Amniotic epithelial cell (primary cell): ENCODE results near the gene SSPN.

ENCODE experiments used
- DNase-seq: peaks from one replicate; pipeline ENCODE4 v3.0.0-alpha.2; 2010; ENCODE audit warnings: low read depth

Gene SSPN

GRCh38 chr12:26195250-26195640 is at the start of gene SSPN:
Gene SSPN, plus strand, starts transcription at chr12:26195573. Its CDS starts 100 bp downstream, at chr12:26195673.
- DNase-seq, result peak; percentile 63

GRCh38 chr12:26148291-26148690 is 47.1 kb upstream of the SSPN start:
- no peak for DNase-seq

- no peak for DNase-seq
Measured at GRCh38 chr12:26149968-26150500, 45.3 kb upstream of the SSPN start.

GRCh38 chr12:26150736-26151450 is 44.5 kb upstream of the SSPN start:
- DNase-seq, result peak; percentile 82

- peak; percentile 24 for DNase-seq
Measured at GRCh38 chr12:26152507-26153102, 42.8 kb upstream of the SSPN start.

GRCh38 chr12:26153421-26154154 is 41.8 kb upstream of the SSPN start:
- peak; percentile 97 for DNase-seq

GRCh38 chr12:26156201-26156871 is 39.0 kb upstream of the SSPN start:
- no peak for DNase-seq

- no peak for DNase-seq
Measured at GRCh38 chr12:26157001-26157400, 38.4 kb upstream of the SSPN start.

GRCh38 chr12:26158078-26158764 is 37.2 kb upstream of the SSPN start:
- DNase-seq, result no peak

GRCh38 chr12:26162174-26162573 is 33.2 kb upstream of the SSPN start:
- DNase-seq, result no peak

- DNase-seq, result no peak
Measured at GRCh38 chr12:26162905-26163304, 32.5 kb upstream of the SSPN start.

GRCh38 chr12:26164118-26164517 is 31.3 kb upstream of the SSPN start:
- DNase-seq, result no peak

GRCh38 chr12:26172013-26172412 is 23.4 kb upstream of the SSPN start:
- DNase-seq, result no peak

GRCh38 chr12:26172539-26172938 is 22.8 kb upstream of the SSPN start:
- DNase-seq, result no peak

- no peak for DNase-seq
Measured at GRCh38 chr12:26172946-26173552, 22.3 kb upstream of the SSPN start.

GRCh38 chr12:26176725-26177124 is 18.6 kb upstream of the SSPN start:
- no peak for DNase-seq

GRCh38 chr12:26177283-26177682 is 18.1 kb upstream of the SSPN start:
- no peak for DNase-seq

GRCh38 chr12:26179826-26180225 is 15.5 kb upstream of the SSPN start:
- DNase-seq, result no peak

GRCh38 chr12:26182377-26182776 is 13.0 kb upstream of the SSPN start:
- no peak for DNase-seq

- no peak for DNase-seq
Measured at GRCh38 chr12:26185532-26186320, 9.6 kb upstream of the SSPN start.
